GM21447 (cell line): ENCODE measurements around the gene IRAK3.

ENCODE experiments used
- ATAC-seq: cut with Tn5 transposase; IDR thresholded peaks from one replicate; pipeline ENCODE4 v1.9.1; 2021; ENCODE audit not compliant: unreplicated experiment

IRAK3 gene

DNA sequence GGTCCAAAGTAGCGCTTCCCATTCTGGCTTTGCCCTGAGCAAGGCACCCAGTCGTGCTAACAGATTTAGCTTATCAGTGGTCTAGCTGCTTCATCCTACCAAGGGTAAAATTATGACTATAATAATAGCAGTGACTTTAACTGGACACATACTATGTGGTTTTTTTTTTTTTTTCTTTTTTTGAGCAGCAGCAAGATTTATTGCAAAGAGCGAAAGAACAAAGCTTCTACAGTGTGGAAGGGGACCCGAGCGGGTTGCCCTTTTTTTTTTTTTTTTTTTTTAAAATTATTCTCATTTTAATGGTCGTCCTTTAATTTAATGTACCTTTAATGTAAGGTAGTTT lies 113.8 kb downstream of the IRAK3 start:
- no peak for ATAC-seq

- ATAC-seq, result peak; percentile 56
Observed at GRCh38 chr12:66303316-66303804, 114.3 kb downstream of the IRAK3 start.
